NCI-H1436 treated with DMSO at 0.1 percent for 48 hours (cell line): Measurements from ENCODE around the gene IRF3.

ENCODE experiments used
- DNase-seq: peaks from one replicate; lab custom pipeline; 2025; lab: John Stamatoyannopoulos, UW

Gene IRF3

GRCh38 chr19:49665351-49666119, at the start of gene IRF3, which contains the start of gene BCL2L12:
Gene IRF3, minus strand, starts transcription at chr19:49665857. Its CDS starts 1,019 bp downstream, at chr19:49664838.
Gene BCL2L12, plus strand, starts transcription at chr19:49665933. Its CDS starts 760 bp downstream, at chr19:49666693.
- no peak for DNase-seq

GRCh38 chr19:49713236-49713845, 47.7 kb upstream of the IRF3 start:
- DNase-seq = no peak

- no peak for DNase-seq
Measured at GRCh38 chr19:49712397-49712859, 46.8 kb upstream of the IRF3 start.

GRCh38 chr19:49710372-49710951, 44.8 kb upstream of the IRF3 start:
- no peak for DNase-seq

GRCh38 chr19:49705919-49706318, 40.3 kb upstream of the IRF3 start:
- no peak for DNase-seq

GRCh38 chr19:49704888-49705642, 39.4 kb upstream of the IRF3 start:
- DNase-seq = no peak

GRCh38 chr19:49701271-49701786, 35.7 kb upstream of the IRF3 start:
- DNase-seq = no peak

GRCh38 chr19:49700563-49700962, 34.9 kb upstream of the IRF3 start:
- DNase-seq = no peak

GRCh38 chr19:49699364-49699763, 33.7 kb upstream of the IRF3 start:
- no peak for DNase-seq

- DNase-seq = no peak
Measured at GRCh38 chr19:49696865-49697264, 31.2 kb upstream of the IRF3 start.

GRCh38 chr19:49696115-49696514, 30.5 kb upstream of the IRF3 start:
- no peak for DNase-seq

GRCh38 chr19:49692147-49692506, 26.5 kb upstream of the IRF3 start:
- DNase-seq = no peak

GRCh38 chr19:49691243-49692146, 25.8 kb upstream of the IRF3 start:
- no peak for DNase-seq

- DNase-seq = no peak
Measured at GRCh38 chr19:49690656-49691242, 25.1 kb upstream of the IRF3 start, which contains the start of gene CPT1C. Gene CPT1C, plus strand, starts transcription at chr19:49691116. Its CDS starts 1,137 bp downstream, at chr19:49692253.

- DNase-seq = no peak
Measured at GRCh38 chr19:49690079-49690655, 24.5 kb upstream of the IRF3 start.

- no peak for DNase-seq
Measured at GRCh38 chr19:49689133-49690078, 23.7 kb upstream of the IRF3 start, which contains the start of gene ADM5. Gene ADM5, plus strand, starts transcription at chr19:49689594. Its CDS starts 244 bp downstream, at chr19:49689838.

- no peak for DNase-seq
Measured at GRCh38 chr19:49688531-49689132, 23.0 kb upstream of the IRF3 start.

GRCh38 chr19:49687566-49688316, 22.1 kb upstream of the IRF3 start:
- no peak for DNase-seq
